ENCODE data around the gene ZNF358.

ZNF358 gene

GRCh38 chr19:7512400-7512851, 3.5 kb upstream of the ZNF358 start:
- TF ChIP-seq CTCF (conservative IDR thresholded peaks at IDR 0.05; ENCODE audit: low read length), result no peak
- H3K4me3 ChIP-seq (ENCODE audit: low read length), result no peak overlapping the region
- DNase-seq (ENCODE audit: low read depth), result no peak

- no peak for TF ChIP-seq CTCF (conservative IDR thresholded peaks at IDR 0.05; ENCODE audit: low read length)
- DNase-seq (ENCODE audit: low read depth), result no peak
- H3K4me3 ChIP-seq (ENCODE audit: low read length), result no peak overlapping the region
Measured at GRCh38 chr19:7513809-7514642, 1.9 kb upstream of the ZNF358 start.

- no peak for TF ChIP-seq CTCF (conservative IDR thresholded peaks at IDR 0.05; ENCODE audit: low read length)
- H3K4me3 ChIP-seq (ENCODE audit: low read length), result peak overlapping the region; percentile 64
- DNase-seq (ENCODE audit: low read depth), result peak; percentile 12
Measured at GRCh38 chr19:7515110-7515644, 726 bp upstream of the ZNF358 start.

GRCh38 chr19:7516333-7516732, 430 bp downstream of the ZNF358 start:
- no peak for TF ChIP-seq CTCF (conservative IDR thresholded peaks at IDR 0.05; ENCODE audit: low read length)
- peak overlapping the region; percentile 68 for H3K4me3 ChIP-seq (ENCODE audit: low read length)
- DNase-seq (ENCODE audit: low read depth), result no peak

GRCh38 chr19:7516878-7517277, 975 bp downstream of the ZNF358 start:
- H3K4me3 ChIP-seq (ENCODE audit: low read length), result peak overlapping the region; percentile 68
- no peak for DNase-seq (ENCODE audit: low read depth)
- TF ChIP-seq CTCF (conservative IDR thresholded peaks at IDR 0.05; ENCODE audit: low read length), result no peak

GRCh38 chr19:7519361-7520130, 3.6 kb downstream of the ZNF358 start:
- DNase-seq (ENCODE audit: low read depth), result no peak
- TF ChIP-seq CTCF (conservative IDR thresholded peaks at IDR 0.05; ENCODE audit: low read length), result no peak
- no peak overlapping the region for H3K4me3 ChIP-seq (ENCODE audit: low read length)

Measured in AG10803 (cell line).